HG03066 (cell line): ENCODE results near the gene PRLH.
A peak's percentile ranks its signal among the peaks of the same experiment; 100 is the strongest.

Source experiments
- ATAC-seq: cut with Tn5 transposase; IDR thresholded peaks from one replicate; pipeline ENCODE4 v1.9.1; 2021; ENCODE audit warnings: low read depth; ENCODE audit not compliant: unreplicated experiment

PRLH gene

DNA sequence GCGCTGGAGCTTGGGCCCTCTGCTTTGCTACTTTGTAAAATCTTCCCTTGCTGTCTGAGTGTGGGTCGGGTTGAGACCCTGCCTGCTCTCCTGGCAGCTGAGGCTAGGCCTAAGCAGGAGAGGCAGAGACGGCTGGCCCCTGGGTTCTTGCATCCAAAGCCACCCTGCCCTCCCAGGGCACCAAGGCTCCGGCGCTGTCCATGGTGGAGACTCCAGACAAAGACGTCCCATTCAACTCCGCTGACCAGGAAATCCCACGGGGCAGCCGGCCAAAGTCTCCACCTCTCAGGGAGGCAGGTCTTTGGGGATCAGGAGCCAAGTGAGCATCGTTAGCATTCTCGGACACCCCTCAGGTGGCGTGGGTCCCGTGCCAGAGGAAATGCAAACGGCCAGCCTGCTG, 2.6 kb upstream of the PRLH start:
- ATAC-seq, result no peak

GRCh38 chr2:237564526-237565131, 1.7 kb upstream of the PRLH start:
- no peak for ATAC-seq

- ATAC-seq, result no peak
Observed at GRCh38 chr2:237565974-237566373, 400 bp upstream of the PRLH start.

DNA sequence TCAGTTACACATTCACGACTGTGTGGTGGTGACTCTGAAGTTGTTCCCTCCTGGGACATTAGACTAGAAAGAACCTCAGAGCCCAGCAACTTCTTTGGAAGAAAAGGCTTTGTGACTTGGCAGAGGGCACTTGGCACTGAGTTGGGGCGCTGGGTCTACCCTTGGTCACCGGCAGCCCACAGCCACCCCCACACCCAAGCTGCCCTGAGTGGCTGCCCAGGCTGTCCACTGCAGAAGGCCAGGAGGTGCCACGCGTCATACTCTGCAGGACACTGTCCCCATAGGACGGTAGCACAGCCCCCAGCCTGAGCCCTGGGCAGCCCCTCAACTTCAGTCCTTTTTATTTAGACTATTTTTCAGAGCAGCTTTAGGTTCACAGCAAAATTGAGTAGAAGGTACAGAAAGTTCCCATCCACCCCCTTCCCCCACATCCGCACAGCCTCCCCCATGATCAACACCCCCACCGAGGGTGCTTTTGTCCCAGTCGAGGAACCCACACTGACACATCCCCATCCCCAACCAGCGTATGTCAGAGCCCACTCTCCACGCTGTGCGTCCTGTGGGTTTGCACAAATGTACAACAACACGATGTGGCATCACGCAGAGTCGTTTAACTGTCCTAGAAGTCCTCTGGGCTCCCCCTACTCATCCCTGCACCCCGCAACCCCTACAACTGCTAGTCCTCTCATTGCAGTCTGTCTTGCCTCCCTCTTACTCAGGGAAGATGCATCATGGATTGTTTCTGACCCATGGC, 1.1 kb downstream of the PRLH start:
- ATAC-seq, result no peak

- no peak for ATAC-seq
Observed at GRCh38 chr2:237568121-237568660, 1.8 kb downstream of the PRLH start.

DNA sequence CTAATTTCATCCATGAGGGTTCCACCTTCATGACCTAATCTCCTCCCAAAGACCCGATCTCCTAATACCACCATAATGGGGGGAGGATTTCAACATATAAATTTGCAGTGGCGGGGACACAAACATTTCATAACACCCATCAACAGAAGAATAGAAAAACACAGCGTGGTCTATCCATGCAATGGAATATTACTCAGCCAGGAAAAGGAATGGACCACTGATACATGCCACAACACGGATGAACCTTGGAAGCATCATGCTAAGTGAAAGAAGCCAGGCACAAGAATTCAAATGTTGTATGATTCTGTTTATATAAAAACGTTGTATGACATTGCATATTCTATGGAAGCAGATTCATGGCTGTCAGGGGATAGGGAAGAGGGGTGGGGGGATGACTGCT, 2.7 kb downstream of the PRLH start:
- ATAC-seq, result no peak

- ATAC-seq, result no peak
Observed at GRCh38 chr2:237569896-237570295, 3.5 kb downstream of the PRLH start.

GRCh38 chr2:237570776-237571335, 4.5 kb downstream of the PRLH start:
- ATAC-seq, result no peak

DNA sequence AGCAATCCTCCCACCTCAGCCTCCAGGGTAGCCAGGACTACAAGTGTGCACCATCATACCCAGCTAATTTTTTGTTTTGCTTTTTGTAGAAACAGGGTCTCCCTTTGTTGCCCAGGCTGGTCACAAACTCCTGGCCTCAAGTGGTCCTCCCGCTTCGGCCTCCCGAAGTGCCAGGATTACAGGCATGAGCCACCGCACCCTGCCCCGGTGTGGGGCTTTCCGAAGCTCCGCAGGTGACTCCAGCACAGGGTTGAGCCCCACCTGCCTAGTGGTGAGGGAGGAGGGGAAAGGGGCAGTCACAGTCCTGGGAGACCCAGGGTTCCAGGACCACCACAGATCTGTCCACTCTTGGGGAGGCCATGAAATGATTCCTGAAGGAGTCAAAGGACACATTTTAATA, 5.2 kb downstream of the PRLH start:
- no peak for ATAC-seq

DNA sequence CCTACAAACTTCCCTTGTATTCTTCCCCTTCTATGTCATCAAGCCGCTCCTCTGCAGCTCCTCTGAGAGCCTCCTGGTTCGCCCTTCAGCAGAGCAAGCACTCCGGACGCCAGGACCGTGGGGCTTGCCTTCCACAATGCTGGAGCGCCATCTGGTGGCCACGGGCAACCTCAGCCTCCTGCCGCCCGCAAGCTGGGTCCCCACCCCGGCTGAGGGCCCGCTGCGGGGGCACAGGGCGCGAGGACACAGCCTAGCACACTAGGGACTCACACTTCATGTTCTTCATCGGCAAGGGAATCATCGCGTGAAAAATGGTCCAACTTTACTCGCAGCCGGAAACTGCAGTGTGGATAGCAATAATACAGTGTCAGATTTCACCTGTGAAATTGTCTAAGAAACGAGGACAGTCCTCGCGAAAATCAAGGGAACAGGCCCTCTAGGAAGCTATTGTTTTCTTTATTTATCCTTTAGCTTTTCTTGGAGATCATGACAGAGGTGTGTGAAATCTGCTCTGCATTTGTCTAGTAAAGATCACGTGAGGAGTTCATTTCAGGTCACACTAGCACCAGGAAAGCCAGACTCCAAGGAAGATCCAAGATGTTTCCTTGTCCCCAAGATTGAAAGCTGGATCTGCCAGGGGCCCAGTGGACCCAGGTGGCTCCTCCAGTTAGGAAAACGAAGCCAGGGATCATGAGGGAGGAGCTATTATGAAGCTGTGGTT, 5.8 kb downstream of the PRLH start:
- peak; percentile 78 for ATAC-seq

- ATAC-seq, result no peak
Observed at GRCh38 chr2:237572742-237573101, 6.3 kb downstream of the PRLH start.

- no peak for ATAC-seq
Observed at GRCh38 chr2:237573721-237574415, 7.5 kb downstream of the PRLH start.

GRCh38 chr2:237574467-237574866, 8.1 kb downstream of the PRLH start:
- no peak for ATAC-seq

GRCh38 chr2:237574894-237575868, 8.8 kb downstream of the PRLH start:
- no peak for ATAC-seq

- ATAC-seq, result no peak
Observed at GRCh38 chr2:237575869-237576862, 9.8 kb downstream of the PRLH start.

- ATAC-seq, result no peak
Observed at GRCh38 chr2:237576974-237577373, 10.6 kb downstream of the PRLH start.

DNA sequence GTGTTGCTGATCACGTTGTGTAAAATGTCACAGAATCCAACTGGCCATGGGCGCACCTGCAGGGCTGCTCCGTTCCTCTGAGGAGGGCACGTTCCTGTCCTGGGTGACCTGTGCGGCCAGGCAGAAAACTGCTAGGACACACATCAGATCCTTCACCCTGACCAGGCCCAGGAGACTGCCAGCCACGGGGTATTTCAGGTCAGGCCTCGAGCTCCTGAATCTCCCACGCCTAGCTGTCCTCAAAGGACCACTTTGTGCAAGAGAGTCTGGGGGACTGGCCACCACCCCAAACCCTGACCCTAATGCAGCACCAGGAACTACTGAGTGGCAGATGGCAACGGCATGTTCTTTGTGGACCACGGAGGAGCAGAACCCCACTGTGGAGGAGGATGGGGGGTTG, 11.1 kb downstream of the PRLH start:
- no peak for ATAC-seq
